Heart left ventricle (tissue), 13 donors: ENCODE data around the gene TMEM255A.

ENCODE experiments used
- POLR2A ChIP-seq, 2 donors: fragments of 450-650 bp; IDR thresholded peaks; one replicate each; pipeline ENCODE4 v1.6.1; 2017; ENCODE audit warnings: antibody characterized with exemption in 2 of 2, mild to moderate bottlenecking in 2 of 2, moderate library complexity in 2 of 2
- TF ChIP-seq, protein P1 (sequence below), 12 donors: fragments of 200-600 bp; sonication (generic) in 4 of 12; IDR thresholded peaks; one replicate each; pipeline versions ENCODE4 v1.5.0 to v1.8.0; 2018 to 2022; ENCODE audit warnings: antibody characterized with exemption in 12 of 12, mild to moderate bottlenecking in 5 of 12
- donor health status: ischemic (EF 13 %, LVEDD 7.1; RV severe dilation, severe dysfunction).
- donor health status: DM: no; HTN: yes; CAD: no.
- donor health status: DM: no; HTN: no; CAD: no.
- donor health status: ischemic (EF 25% LVEDD 6.9; RV normal size, moderate dysfunction).
- donor health status: ischemic (EF 25% LVEDD 5.7; RV mildly dilated, moderate dysfunction).
- donor health status: ischemic (EF 35%, LVEDD 5.7; RV mildly dilated, moderate dysfunction).
- donor health status: nonischemic (EF 11% LVEDD 7.7; RV severe dilation, severe dysfunction).
- donor health status: DM: yes; HTN: yes; CAD: no.
- donor health status: PGD.
- donor health status: ischemic (EF 29% LVEDD 5.4; RV normal size, mild dysfunction).
- donor health status: nonischemic (EF 23%, LVEDD 6.1; RV moderate dilation, normal function).

DNA sequence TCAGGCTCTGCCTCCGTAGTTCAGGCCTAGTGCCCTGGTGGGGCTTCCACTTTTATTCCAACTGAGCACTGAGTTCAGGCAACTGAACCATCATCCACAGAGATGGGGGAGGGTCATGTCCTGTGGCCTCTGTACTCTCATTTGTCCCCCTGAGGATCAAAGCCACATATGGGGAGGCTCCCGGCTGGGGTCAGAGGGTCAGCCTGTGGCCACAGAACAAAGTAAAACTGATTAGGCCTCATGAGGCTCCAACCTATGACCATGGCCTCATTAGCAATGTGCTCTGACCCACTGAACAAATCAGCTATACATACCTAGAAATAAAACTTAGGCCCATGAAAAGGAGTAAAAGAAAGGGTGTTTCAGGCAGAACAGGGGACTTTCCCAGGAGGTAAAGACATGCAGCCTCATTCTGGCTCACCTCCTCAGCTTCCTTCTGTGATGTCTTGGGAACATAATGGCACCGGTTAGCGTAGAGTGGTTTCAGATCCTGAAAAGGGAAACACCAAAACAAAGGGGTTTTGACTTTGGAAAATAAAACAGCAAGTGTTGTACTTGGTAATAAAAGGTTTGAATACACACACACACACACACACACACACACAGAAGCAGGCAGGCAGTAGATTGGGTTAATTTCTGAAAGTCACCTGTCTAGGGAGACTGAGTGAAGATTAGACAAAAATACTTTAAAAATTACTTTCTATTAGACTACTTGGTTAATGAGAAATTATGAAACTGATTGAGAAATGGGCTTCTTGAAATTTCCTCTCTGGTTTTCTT, 24.3 kb downstream of the TMEM255A start:
- TF ChIP-seq, protein P1, sequence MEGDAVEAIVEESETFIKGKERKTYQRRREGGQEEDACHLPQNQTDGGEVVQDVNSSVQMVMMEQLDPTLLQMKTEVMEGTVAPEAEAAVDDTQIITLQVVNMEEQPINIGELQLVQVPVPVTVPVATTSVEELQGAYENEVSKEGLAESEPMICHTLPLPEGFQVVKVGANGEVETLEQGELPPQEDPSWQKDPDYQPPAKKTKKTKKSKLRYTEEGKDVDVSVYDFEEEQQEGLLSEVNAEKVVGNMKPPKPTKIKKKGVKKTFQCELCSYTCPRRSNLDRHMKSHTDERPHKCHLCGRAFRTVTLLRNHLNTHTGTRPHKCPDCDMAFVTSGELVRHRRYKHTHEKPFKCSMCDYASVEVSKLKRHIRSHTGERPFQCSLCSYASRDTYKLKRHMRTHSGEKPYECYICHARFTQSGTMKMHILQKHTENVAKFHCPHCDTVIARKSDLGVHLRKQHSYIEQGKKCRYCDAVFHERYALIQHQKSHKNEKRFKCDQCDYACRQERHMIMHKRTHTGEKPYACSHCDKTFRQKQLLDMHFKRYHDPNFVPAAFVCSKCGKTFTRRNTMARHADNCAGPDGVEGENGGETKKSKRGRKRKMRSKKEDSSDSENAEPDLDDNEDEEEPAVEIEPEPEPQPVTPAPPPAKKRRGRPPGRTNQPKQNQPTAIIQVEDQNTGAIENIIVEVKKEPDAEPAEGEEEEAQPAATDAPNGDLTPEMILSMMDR (IDR thresholded peaks at IDR 0.05) = no peak
- TF ChIP-seq POLR2A (IDR thresholded peaks at IDR 0.05) = no peak
